GM12891 (cell line): ENCODE results near the gene COX15.

ENCODE experiments used
- DNase-seq: peaks from one replicate; pipeline ENCODE4 v3.0.0; 2011; ENCODE audit warnings: low spot score; ENCODE audit not compliant: insufficient read length
- FAIRE-seq: peaks from 2 replicates; lab custom pipeline; 2011; peaks lifted over from hg19 to GRCh38; lab: Jason Lieb, UNC
- PAX5 ChIP-seq: IDR thresholded peaks from 2 replicates; pipeline ENCODE4 v1.6.1; 2011; ENCODE audit warnings: low read length, moderate library complexity, mild to moderate bottlenecking; ENCODE audit not compliant: insufficient read depth, severe bottlenecking
- POLR2A ChIP-seq: IDR thresholded peaks from 2 replicates; pipeline ENCODE4 v1.6.1; 2011; ENCODE audit warnings: low read depth, low read length, control low read depth
- POLR2AphosphoS5 ChIP-seq: IDR thresholded peaks from 2 replicates; pipeline ENCODE4 v1.6.1; 2011; ENCODE audit warnings: low read depth, low read length, control low read depth
- POU2F2 ChIP-seq: IDR thresholded peaks from 2 replicates; pipeline ENCODE4 v1.6.1; 2011; ENCODE audit warnings: low read depth, mild to moderate bottlenecking, control low read depth, low read length, moderate library complexity
- SPI1 ChIP-seq: IDR thresholded peaks from 2 replicates; pipeline ENCODE4 v1.6.1; 2011; ENCODE audit warnings: low read depth, low read length, control low read depth
- TAF1 ChIP-seq: IDR thresholded peaks from 2 replicates; pipeline ENCODE4 v1.6.1; 2011; ENCODE audit warnings: low read depth, low read length, control low read depth

COX15 gene

GRCh38 chr10:99682752-99683151 lies 49.2 kb downstream of the COX15 start:
- TF ChIP-seq POU2F2, result no peak
- TF ChIP-seq POLR2AphosphoS5, result no peak
- TF ChIP-seq POLR2A, result no peak
- no peak for TF ChIP-seq SPI1
- TF ChIP-seq PAX5, result no peak
- TF ChIP-seq TAF1, result no peak
- no peak for DNase-seq
- no peak for FAIRE-seq
